ENCODE data around the gene INAFM2. TPM values are rescaled to one million over a fixed set of nuclear protein-coding genes. Genes with fewer than 3 reads are reported as not detected.

Gene INAFM2
- total RNA-seq, 1 experiment from 2014 or later, result 14.3 TPM

DNA sequence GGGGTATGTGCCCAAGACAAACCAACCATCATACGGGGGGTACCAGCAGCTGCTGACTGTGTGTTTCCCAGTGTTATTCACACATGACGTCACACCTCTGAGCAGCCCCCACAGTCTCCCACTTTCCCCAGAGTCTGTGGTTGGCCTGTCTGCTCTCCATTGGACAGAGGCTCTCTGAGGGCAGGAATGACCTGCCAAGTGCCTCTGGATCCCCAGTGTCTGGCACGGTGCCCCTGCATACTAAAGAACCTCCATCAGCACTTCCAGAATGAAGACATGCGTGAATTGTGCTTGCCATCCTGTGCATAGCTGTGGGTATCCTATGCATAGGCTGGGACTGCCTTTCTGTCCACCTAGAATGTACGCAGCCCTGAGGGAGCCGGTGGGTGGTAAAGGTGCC lies 20.7 kb downstream of the INAFM2 start:
- intact Hi-C loops (cut with micrococcal nuclease; ENCODE audit: unreplicated experiment), result no loop called here
- H3K27ac Mint-ChIP-seq (ENCODE audit: unreplicated experiment), result no peak overlapping the region
- peaks cover 29% of the 10 kb centered on the region for H3K4me1 Mint-ChIP-seq (ENCODE audit: low read depth, unreplicated experiment)

DNA sequence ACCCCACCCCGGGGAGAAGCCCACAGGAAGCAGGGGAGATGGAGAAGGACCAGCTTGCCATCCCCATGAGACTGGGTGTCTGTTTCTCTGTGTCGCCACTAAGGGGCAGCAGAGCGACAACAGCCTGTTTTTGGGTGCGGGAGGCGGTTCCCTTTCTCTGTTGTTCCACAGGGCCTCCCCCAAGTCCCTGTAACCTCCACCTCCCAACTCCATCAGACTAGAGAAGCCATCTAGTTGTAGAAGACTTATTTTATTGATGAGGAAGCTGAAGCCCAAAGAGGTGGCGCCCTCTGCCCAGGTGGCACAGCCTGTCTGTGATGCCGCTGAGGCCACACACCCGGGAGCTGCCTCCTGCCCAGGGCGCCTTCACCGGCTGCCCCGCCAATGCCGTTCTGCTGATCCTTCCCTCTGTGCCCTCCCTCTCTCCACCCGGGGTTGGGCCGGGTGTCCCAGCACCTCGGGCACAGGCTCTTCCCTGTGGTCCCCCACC lies 21.2 kb downstream of the INAFM2 start:
- Mint-ChIP-seq H3K4me1 (ENCODE audit: low read depth, unreplicated experiment) (peaks cover 29% of the 10 kb centered on the region), H3K27me3 (ENCODE audit: unreplicated experiment) (no peaks in the 10 kb centered on the region), H3K4me3 (ENCODE audit: low read depth, unreplicated experiment) (no peak overlapping the region), H3K27ac (ENCODE audit: unreplicated experiment) (no peak overlapping the region), H3K9me3 (ENCODE audit: low read depth, unreplicated experiment) (no peaks in the 10 kb centered on the region), H3K36me3 (ENCODE audit: insufficient read depth, unreplicated experiment) (peaks cover 14% of the 10 kb centered on the region)
- no TSS peak for BruUV-seq (replicated peaks)
- DNase-seq, result peak; percentile 58
- intact Hi-C loops (cut with micrococcal nuclease; ENCODE audit: unreplicated experiment), result no loop called here
- CTCF ChIA-PET, result interaction anchor here (0.7 to 1.7 kb wide), 5 partner anchors 11 to 95 kb away, joined by 3 to 6 read pairs (median 3); partner anchors contain the start of gene DISP2
- peak; percentile 41 for TF ChIP-seq CTCF (IDR thresholded peaks at IDR 0.05; ENCODE audit: unreplicated experiment)

More for the DNA sequence above, 20.7 kb downstream of the INAFM2 start:
- Mint-ChIP-seq H3K27me3 (ENCODE audit: unreplicated experiment) (no peaks in the 10 kb centered on the region), H3K36me3 (ENCODE audit: insufficient read depth, unreplicated experiment) (peaks cover 18% of the 10 kb centered on the region), H3K9me3 (ENCODE audit: low read depth, unreplicated experiment) (no peaks in the 10 kb centered on the region), H3K4me3 (ENCODE audit: low read depth, unreplicated experiment) (no peak overlapping the region)
- DNase-seq, result no peak
- no TSS peak for BruUV-seq (replicated peaks)
- CTCF ChIA-PET, result interaction anchor here (0.7 to 1.7 kb wide), 6 partner anchors 11 to 96 kb away, joined by 3 to 6 read pairs (median 3); partner anchors contain the start of gene DISP2
- no peak for TF ChIP-seq CTCF (IDR thresholded peaks at IDR 0.05; ENCODE audit: unreplicated experiment)

GRCh38 chr15:40345225-40345866 lies 21.9 kb downstream of the INAFM2 start:
- Mint-ChIP-seq H3K4me1 (ENCODE audit: low read depth, unreplicated experiment) (peaks cover 29% of the 10 kb centered on the region), H3K27ac (ENCODE audit: unreplicated experiment) (no peak overlapping the region), H3K9me3 (ENCODE audit: low read depth, unreplicated experiment) (no peaks in the 10 kb centered on the region), H3K4me3 (ENCODE audit: low read depth, unreplicated experiment) (no peak overlapping the region), H3K27me3 (ENCODE audit: unreplicated experiment) (no peaks in the 10 kb centered on the region), H3K36me3 (ENCODE audit: insufficient read depth, unreplicated experiment) (peaks cover 8% of the 10 kb centered on the region)
- TF ChIP-seq CTCF (IDR thresholded peaks at IDR 0.05; ENCODE audit: unreplicated experiment), result no peak
- CTCF ChIA-PET, result interaction anchor here (1.7 kb wide), 1 partner anchor 12 kb away, joined by 6 read pairs; the partner anchor contains the start of gene DISP2
- no TSS peak for BruUV-seq (replicated peaks)
- no peak for DNase-seq
- intact Hi-C loops (cut with micrococcal nuclease; ENCODE audit: unreplicated experiment), result no loop called here

GRCh38 chr15:40345867-40346578 lies 22.5 kb downstream of the INAFM2 start:
- H3K27me3 Mint-ChIP-seq (ENCODE audit: unreplicated experiment), result no peaks in the 10 kb centered on the region
- intact Hi-C loops (cut with micrococcal nuclease; ENCODE audit: unreplicated experiment), result no loop called here
- no peak for TF ChIP-seq CTCF (IDR thresholded peaks at IDR 0.05; ENCODE audit: unreplicated experiment)
- no peaks in the 10 kb centered on the region for H3K9me3 Mint-ChIP-seq (ENCODE audit: low read depth, unreplicated experiment)
- peaks cover 1% of the 10 kb centered on the region for H3K36me3 Mint-ChIP-seq (ENCODE audit: insufficient read depth, unreplicated experiment)
- BruUV-seq (replicated peaks), result no TSS peak
- H3K27ac Mint-ChIP-seq (ENCODE audit: unreplicated experiment), result no peak overlapping the region
- H3K4me1 Mint-ChIP-seq (ENCODE audit: low read depth, unreplicated experiment), result peaks cover 28% of the 10 kb centered on the region
- CTCF ChIA-PET, result no interaction called here
- DNase-seq, result no peak
- H3K4me3 Mint-ChIP-seq (ENCODE audit: low read depth, unreplicated experiment), result no peak overlapping the region

Data from Calu3 (cell line).